ENCODE measurements around the gene EPB41L4A.
"Not testable (repeated sequence)": the region's sequence is repeated elsewhere in the genome, so short reads cannot be mapped to it uniquely, and the experiment has no call there.

EPB41L4A gene

GRCh38 chr5:112217843-112218579, 201.1 kb downstream of the EPB41L4A start:
- DNase-seq (ENCODE audit: low read depth in 3 of 3, low spot score in 1 of 3) = no peak

GRCh38 chr5:112216140-112216539, 202.9 kb downstream of the EPB41L4A start:
- DNase-seq (ENCODE audit: low read depth in 3 of 3, low spot score in 1 of 3) = no peak

- DNase-seq (ENCODE audit: low read depth in 3 of 3, low spot score in 1 of 3) = no peak
Measured at GRCh38 chr5:112210430-112211005, 208.6 kb downstream of the EPB41L4A start.

GRCh38 chr5:112208699-112209615, 210.1 kb downstream of the EPB41L4A start:
- DNase-seq (ENCODE audit: low read depth in 3 of 3, low spot score in 1 of 3) = no peak

- not testable (repeated sequence) for DNase-seq (ENCODE audit: low read depth in 3 of 3, low spot score in 1 of 3)
Measured at GRCh38 chr5:112208195-112208594, 210.9 kb downstream of the EPB41L4A start.

- no peak for DNase-seq (ENCODE audit: low read depth in 3 of 3, low spot score in 1 of 3)
Measured at GRCh38 chr5:112205846-112206245, 213.2 kb downstream of the EPB41L4A start.

GRCh38 chr5:112203229-112203628, 215.8 kb downstream of the EPB41L4A start:
- no peak for DNase-seq (ENCODE audit: low read depth in 3 of 3, low spot score in 1 of 3)

- no peak for DNase-seq (ENCODE audit: low read depth in 3 of 3, low spot score in 1 of 3)
Measured at GRCh38 chr5:112202694-112203093, 216.4 kb downstream of the EPB41L4A start.

GRCh38 chr5:112201141-112201540, 217.9 kb downstream of the EPB41L4A start:
- no peak for DNase-seq (ENCODE audit: low read depth in 3 of 3, low spot score in 1 of 3)

- no peak for DNase-seq (ENCODE audit: low read depth in 3 of 3, low spot score in 1 of 3)
Measured at GRCh38 chr5:112200131-112200530, 218.9 kb downstream of the EPB41L4A start.

- no peak for DNase-seq (ENCODE audit: low read depth in 3 of 3, low spot score in 1 of 3)
Measured at GRCh38 chr5:112196584-112196983, 222.5 kb downstream of the EPB41L4A start.

- no peak for DNase-seq (ENCODE audit: low read depth in 3 of 3, low spot score in 1 of 3)
Measured at GRCh38 chr5:112195924-112196323, 223.2 kb downstream of the EPB41L4A start.

GRCh38 chr5:112192866-112193265, 226.2 kb downstream of the EPB41L4A start:
- no peak for DNase-seq (ENCODE audit: low read depth in 3 of 3, low spot score in 1 of 3)

- no peak for DNase-seq (ENCODE audit: low read depth in 3 of 3, low spot score in 1 of 3)
Measured at GRCh38 chr5:112192072-112192471, 227.0 kb downstream of the EPB41L4A start.

- DNase-seq (ENCODE audit: low read depth in 3 of 3, low spot score in 1 of 3) = no peak
Measured at GRCh38 chr5:112189391-112189790, 229.7 kb downstream of the EPB41L4A start.

GRCh38 chr5:112186401-112186990, 232.6 kb downstream of the EPB41L4A start:
- no peak for DNase-seq (ENCODE audit: low read depth in 3 of 3, low spot score in 1 of 3)

- no peak for DNase-seq (ENCODE audit: low read depth in 3 of 3, low spot score in 1 of 3)
Measured at GRCh38 chr5:112183874-112184273, 235.2 kb downstream of the EPB41L4A start.

- no peak for DNase-seq (ENCODE audit: low read depth in 3 of 3, low spot score in 1 of 3)
Measured at GRCh38 chr5:112183103-112183711, 235.9 kb downstream of the EPB41L4A start.

GRCh38 chr5:112179290-112179689, 239.8 kb downstream of the EPB41L4A start:
- DNase-seq (ENCODE audit: low read depth in 3 of 3, low spot score in 1 of 3) = no peak

GRCh38 chr5:112174959-112175594, 244.0 kb downstream of the EPB41L4A start:
- DNase-seq (ENCODE audit: low read depth in 3 of 3, low spot score in 1 of 3) = no peak

All from stimulated activated CD4-positive, alpha-beta T cell treated with anti-CD3 and anti-CD28 coated beads, TNF-alpha, amount 100 ng/mL, for 1 hour (primary cell).